OCI-LY7 (cell line): Measurements from ENCODE around the gene CHPT1. TPM values are rescaled to one million over a fixed set of nuclear protein-coding genes. Genes with fewer than 3 reads are reported as not detected.
A peak's percentile ranks its signal among the peaks of the same experiment; 100 is the strongest.

Experiments
- BruUV-seq: library from RNA; stranded (reverse); fragments of 400-500 nt; replicated peaks from 2 replicates; lab custom pipeline; 2021; lab: Mats Ljungman, UMichigan
- CTCF ChIA-PET: fragments of 300-600 bp; sonication (Branson Sonifier 250); formaldehyde crosslinking; loops from one replicate; lab custom pipeline; 2022; ENCODE audit warnings: antibody characterized with exemption; ENCODE audit not compliant: unreplicated experiment; lab: Charles Lee
- POLR2A ChIA-PET: fragments of 300-600 bp; sonication (Branson Sonifier 250); formaldehyde crosslinking; loops from one replicate; lab custom pipeline; 2022; ENCODE audit warnings: antibody characterized with exemption; lab: Charles Lee
- DNase-seq: peaks from one replicate; pipeline ENCODE4 v3.0.0-alpha.2; 2015; ENCODE audit warnings: low spot score
- H2AFZ ChIP-seq: fragments of 200-600 bp; sonication (generic), shearing (Covaris generic); 2 replicates; pipeline ENCODE4 v1.6.1; 2014; ENCODE audit warnings: mild to moderate bottlenecking, antibody characterized with exemption, low read length, moderate library complexity
- H3K27ac ChIP-seq: fragments of 200-600 bp; sonication (generic); 2 replicates; pipeline ENCODE4 v1.5.1; 2014; ENCODE audit warnings: mixed run types, low read depth, mild to moderate bottlenecking, moderate library complexity, low read length, inconsistent platforms; ENCODE audit not compliant: poor library complexity, severe bottlenecking
- H3K36me3 ChIP-seq: fragments of 200-600 bp; sonication (generic); 2 replicates; pipeline ENCODE4 v1.6.1; 2014; ENCODE audit warnings: mild to moderate bottlenecking, antibody characterized with exemption, low read length, moderate library complexity, mixed read lengths; ENCODE audit not compliant: insufficient read depth
- H3K4me1 ChIP-seq: fragments of 200-600 bp; sonication (generic); 2 replicates; pipeline ENCODE4 v1.5.1; 2014; ENCODE audit warnings: mild to moderate bottlenecking, low read length; ENCODE audit not compliant: insufficient read depth, poor library complexity, severe bottlenecking
- H3K4me2 ChIP-seq: fragments of 200-600 bp; sonication (generic); 2 replicates; pipeline ENCODE4 v1.6.1; 2014; ENCODE audit warnings: mild to moderate bottlenecking, low read length
- H3K4me3 ChIP-seq: fragments of 200-600 bp; sonication (generic); 2 replicates; pipeline ENCODE4 v1.5.1; 2014; ENCODE audit warnings: mild to moderate bottlenecking, low read depth, low read length; ENCODE audit not compliant: poor library complexity, severe bottlenecking
- H3K79me2 ChIP-seq: fragments of 200-600 bp; sonication (generic); 2 replicates; pipeline ENCODE4 v1.6.1; 2016; ENCODE audit warnings: low read depth, mild to moderate bottlenecking, low read length, moderate library complexity, mixed read lengths; ENCODE audit not compliant: insufficient read depth
- H3K9me2 ChIP-seq: fragments of 200-600 bp; sonication (generic); 2 replicates; pipeline ENCODE4 v1.6.1; 2016; ENCODE audit warnings: mild to moderate bottlenecking, low read length, mixed read lengths; ENCODE audit not compliant: insufficient read depth
- H3K9me3 ChIP-seq: fragments of 200-600 bp; sonication (generic); 2 replicates; pipeline ENCODE4 v1.6.1; 2014; ENCODE audit warnings: mild to moderate bottlenecking, mixed run types, low read length, mixed read lengths
- H4K20me1 ChIP-seq: fragments of 200-600 bp; sonication (generic); 2 replicates; pipeline ENCODE4 v1.6.1; 2014; ENCODE audit warnings: mild to moderate bottlenecking, antibody characterized with exemption, low read length, moderate library complexity, mixed read lengths; ENCODE audit not compliant: insufficient read depth
- CTCF ChIP-seq: fragments of 200-600 bp; sonication (generic); conservative IDR thresholded peaks from 2 replicates; pipeline ENCODE4 v1.5.1; 2014; ENCODE audit warnings: mild to moderate bottlenecking, antibody characterized with exemption, low read length, moderate library complexity, mixed read lengths
- EZH2phosphoT487 ChIP-seq: fragments of 200-600 bp; sonication (generic); IDR thresholded peaks from 2 replicates; pipeline ENCODE4 v1.6.1; 2018; ENCODE audit warnings: low read depth, borderline replicate concordance, mild to moderate bottlenecking, mixed run types, antibody characterized with exemption, low read length, moderate library complexity, mixed read lengths
- intact Hi-C: fragments of 100-400 bp; cut with micrococcal nuclease; formaldehyde crosslinking; loops from one replicate; pipeline ENCODE4 v1.10.0; 2022; ENCODE audit not compliant: unreplicated experiment
- total RNA-seq, 2 experiments: library from RNA; depleted of rRNA in 1 of 2; stranded (reverse); fragments of >200 nt in 1 of 2; shearing (Covaris generic) in 1 of 2; gene quantifications; 2 replicates each; pipeline ENCODE4 v1.2.3, GENCODE V29; 2014 to 2022

The CHPT1 gene
- total RNA-seq, 2 experiments from 2014 or later, result 44.3 to 56.6 TPM

- no TSS peak for BruUV-seq
- no peak overlapping the region for H2AFZ ChIP-seq
- no peaks in the 10 kb centered on the region for H3K36me3 ChIP-seq
- no peaks in the 10 kb centered on the region for H4K20me1 ChIP-seq
- intact Hi-C loops, result no loop called here
- no peaks in the 10 kb centered on the region for H3K9me2 ChIP-seq
- H3K27ac ChIP-seq, result no peak overlapping the region
- peaks cover 25% of the 10 kb centered on the region for H3K4me1 ChIP-seq
- CTCF ChIA-PET, result no interaction called here
- DNase-seq, result no peak
- H3K4me3 ChIP-seq, result no peak overlapping the region
- no peak overlapping the region for H3K4me2 ChIP-seq
- H3K9me3 ChIP-seq, result no peaks in the 10 kb centered on the region
- no peaks in the 10 kb centered on the region for H3K79me2 ChIP-seq
- POLR2A ChIA-PET, result interaction anchor here (0.5 to 1.3 kb wide), 3 partner anchors 17 to 61 kb away, joined by 3 read pairs; no protein-coding TSS in a partner anchor
- TF ChIP-seq EZH2phosphoT487 (no peak), CTCF (no peak)
Measured at GRCh38 chr12:101667591-101667990, 29.8 kb upstream of the CHPT1 start.

GRCh38 chr12:101670007-101670671 is 27.3 kb upstream of the CHPT1 start:
- H3K4me2 ChIP-seq, result peak overlapping the region; percentile 16; the same call in 1 of the 2 replicates
- no peak overlapping the region for H3K4me3 ChIP-seq
- ChIA-PET CTCF (interaction anchor here (0.8 kb wide), 1 partner anchor 74 kb away, joined by 3 read pairs; no protein-coding TSS in a partner anchor), POLR2A (no interaction called here)
- intact Hi-C loops, result loop anchor here (2.0 to 10.0 kb wide), 3 partner anchors 27 to 255 kb away; partner anchors contain the start of gene CHPT1
- H4K20me1 ChIP-seq, result no peaks in the 10 kb centered on the region
- BruUV-seq, result no TSS peak
- H3K36me3 ChIP-seq, result no peaks in the 10 kb centered on the region
- no peak overlapping the region for H3K27ac ChIP-seq
- no peaks in the 10 kb centered on the region for H3K9me3 ChIP-seq
- peak; percentile 75 for DNase-seq
- H3K4me1 ChIP-seq, result peaks cover 25% of the 10 kb centered on the region
- no peaks in the 10 kb centered on the region for H3K79me2 ChIP-seq
- no peaks in the 10 kb centered on the region for H3K9me2 ChIP-seq
- H2AFZ ChIP-seq, result peak overlapping the region; percentile 99; the same call in 1 of the 2 replicates
- TF ChIP-seq CTCF, result peak; percentile 79
- TF ChIP-seq EZH2phosphoT487, result no peak
